Small intestine (tissue), 7 donors: Measurements from ENCODE around the gene NAIF1. TPM values are rescaled to one million over a fixed set of nuclear protein-coding genes. Genes with fewer than 3 reads are reported as not detected.
"Not testable (repeated sequence)": the region's sequence is repeated elsewhere in the genome, so short reads cannot be mapped to it uniquely, and the experiment has no call there.

ENCODE experiments used
- DNase-seq, 2 donors: peaks; one replicate each; pipeline versions ENCODE4 v3.0.0 to v3.0.0-alpha.2; 2013
- FAIRE-seq: peaks from 2 replicates; lab custom pipeline; 2012; peaks lifted over from hg19 to GRCh38; lab: Jason Lieb, UNC
- H3K27ac ChIP-seq, 3 donors: one replicate each; pipeline ENCODE4 v1.5.1; 2013; ENCODE audit warnings: low read length in 2 of 3, mild to moderate bottlenecking in 2 of 3, control low read depth in 1 of 3, inconsistent platforms in 1 of 3, low read depth in 1 of 3, moderate library complexity in 1 of 3
- H3K27me3 ChIP-seq, 3 donors: one replicate each; pipeline ENCODE4 v1.6.1; 2013; ENCODE audit warnings: low read length in 3 of 3, inconsistent platforms in 1 of 3; ENCODE audit not compliant: control insufficient read depth in 3 of 3, insufficient read depth in 3 of 3
- H3K36me3 ChIP-seq, 3 donors: one replicate each; pipeline ENCODE4 v1.6.1; 2013; ENCODE audit warnings: low read length in 3 of 3, inconsistent platforms in 1 of 3, low read depth in 1 of 3, mild to moderate bottlenecking in 1 of 3, moderate library complexity in 1 of 3; ENCODE audit not compliant: control insufficient read depth in 3 of 3, insufficient read depth in 2 of 3
- H3K4me1 ChIP-seq, 3 donors: one replicate each; pipeline ENCODE4 v1.6.1; 2013; ENCODE audit warnings: low read length in 2 of 3, inconsistent platforms in 1 of 3, low read depth in 1 of 3, mild to moderate bottlenecking in 1 of 3, moderate library complexity in 1 of 3; ENCODE audit not compliant: control insufficient read depth in 3 of 3, insufficient read depth in 2 of 3
- H3K4me3 ChIP-seq, 3 donors: one replicate each; pipeline ENCODE4 v1.5.1; 2013; ENCODE audit warnings: low read length in 3 of 3, control low read depth in 1 of 3, inconsistent platforms in 1 of 3, low read depth in 1 of 3, mild to moderate bottlenecking in 1 of 3, moderate library complexity in 1 of 3
- H3K9me3 ChIP-seq, 2 donors: one replicate each; pipeline ENCODE4 v1.6.1; 2013; ENCODE audit warnings: low read depth in 1 of 2, low read length in 1 of 2; ENCODE audit not compliant: control insufficient read depth in 2 of 2, insufficient read depth in 1 of 2
- WGBS, 3 donors: extraction: QIAGEN DNeasy Blood & Tissue Kit; methylation state at CpG; one replicate each; pipeline ENCODE4 v1.1.7; 2013; 5-methylcytosine and 5-hydroxymethylcytosine counted together
- polyA plus RNA-seq, 4 donors: library from polyadenylated mRNA; stranded (reverse) in 3 of 4; unstranded in 1 of 4; fragments of 200-250 nt in 3 of 4; fragments of 120-200 nt in 1 of 4; gene quantifications; one replicate each; pipeline versions ENCODE4 v1.2.1 to v1.2.3, GENCODE V29; 2013
- donor health status: healthy with polysubstance abuse.
- donor health status: control.
- donor health status: control.
- donor health status: Bipolar disorder and iron deficiency.
- donor health status: healthy.

Gene NAIF1
- polyA plus RNA-seq, 4 donors: 8.1 to 10.0 (median 9.0) TPM

DNA sequence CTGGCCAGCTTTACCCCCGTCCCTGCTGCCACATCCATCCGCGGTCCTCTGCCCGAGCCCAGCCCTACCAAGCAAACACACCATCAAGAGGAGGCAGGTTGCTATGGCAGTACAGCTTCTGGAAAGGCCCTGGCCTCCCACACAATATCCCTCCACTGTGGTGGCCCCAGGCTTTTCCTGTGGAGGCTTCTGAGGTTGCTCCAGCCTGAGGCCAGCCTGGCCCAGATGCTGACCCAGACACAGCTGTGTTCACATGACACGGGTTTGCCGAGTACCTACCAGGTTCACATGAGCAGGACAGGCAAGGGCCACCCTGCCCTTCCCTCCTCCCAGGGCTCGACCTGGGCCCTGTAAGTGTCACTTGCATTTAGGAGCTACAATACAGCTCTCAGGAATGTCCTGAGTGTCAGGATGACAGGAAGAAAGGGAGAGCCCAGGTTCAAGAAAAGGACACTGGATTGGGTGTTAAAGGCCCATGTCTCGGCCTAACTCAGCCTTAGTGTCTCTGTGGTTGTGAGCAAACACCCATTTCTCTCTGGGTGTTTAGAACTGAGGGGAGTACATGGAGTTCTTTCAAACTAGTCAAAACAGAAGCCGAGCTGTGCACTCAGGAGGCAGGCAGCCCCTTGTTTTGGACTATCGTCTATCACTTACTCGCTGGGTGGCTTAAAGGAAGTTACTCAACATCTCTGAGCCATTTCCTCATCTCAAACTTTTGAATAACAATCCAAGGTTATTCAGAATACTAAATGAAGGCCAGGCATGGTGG lies 40.2 kb downstream of the NAIF1 start:
- peak overlapping the region in 2 of 3 donors; percentile 78 to 98 for H3K27ac ChIP-seq
- FAIRE-seq: no peak
- no peak overlapping the region for H3K4me3 ChIP-seq
- DNase-seq: peak in 1 of 2 donors; percentile 48
- H3K27me3 ChIP-seq: no peaks in the 10 kb centered on the region
- no peaks in the 10 kb centered on the region for H3K9me3 ChIP-seq
- no peaks in the 10 kb centered on the region for H3K36me3 ChIP-seq
- 59 to 75% (median 71%) methylated on average over 11 of the region's 11 CpGs for WGBS, 3 donors
- no peaks in the 10 kb centered on the region for H3K4me1 ChIP-seq

GRCh38 chr9:128026255-128026772 lies 40.8 kb downstream of the NAIF1 start:
- Histone ChIP-seq H3K36me3 (no peaks in the 10 kb centered on the region), H3K9me3 (no peaks in the 10 kb centered on the region), H3K4me3 (no peak overlapping the region), H3K27me3 (no peaks in the 10 kb centered on the region), H3K27ac (peak overlapping the region in 2 of 3 donors; percentile 78 to 98), H3K4me1 (no peaks in the 10 kb centered on the region)
- WGBS, 3 donors: 64 to 87% (median 71%) methylated on average over 12 of the region's 12 CpGs
- DNase-seq (peak in 1 of 2 donors; percentile 70), FAIRE-seq (no peak)

DNA sequence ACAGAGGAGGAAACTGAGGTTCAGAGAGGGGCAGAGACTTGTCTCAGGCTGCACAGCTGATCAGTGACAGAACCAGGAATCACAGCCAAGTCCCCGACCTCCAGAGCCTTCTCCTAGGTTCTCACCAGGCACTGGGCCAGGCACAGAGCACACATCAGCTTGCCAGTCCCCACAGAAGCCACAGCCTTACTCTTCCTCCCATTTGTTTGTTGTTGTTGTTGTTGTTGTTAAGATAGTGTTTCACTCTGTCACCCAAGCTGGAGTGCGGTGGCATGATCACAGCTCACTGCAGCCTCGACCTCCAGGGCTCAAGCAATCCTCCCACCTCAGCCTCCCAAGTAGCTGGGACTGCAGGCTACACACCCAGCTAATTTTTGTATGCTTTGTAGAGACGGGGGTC lies 41.4 kb downstream of the NAIF1 start:
- no peaks in the 10 kb centered on the region for H3K4me1 ChIP-seq
- H3K36me3 ChIP-seq: no peaks in the 10 kb centered on the region
- H3K9me3 ChIP-seq: no peaks in the 10 kb centered on the region
- H3K27ac ChIP-seq: peak overlapping the region in 2 of 3 donors; percentile 78 to 98
- H3K27me3 ChIP-seq: no peaks in the 10 kb centered on the region
- 41 to 73% (median 51%) methylated on average over 4 of the region's 4 CpGs for WGBS, 3 donors
- H3K4me3 ChIP-seq: no peak overlapping the region
- FAIRE-seq (no peak), DNase-seq (no peak)

- no peak overlapping the region for H3K4me3 ChIP-seq
- no peaks in the 10 kb centered on the region for H3K36me3 ChIP-seq
- FAIRE-seq (no peak), DNase-seq (no peak)
- peak overlapping the region in 1 of 3 donors; percentile 98 for H3K27ac ChIP-seq
- no peaks in the 10 kb centered on the region for H3K9me3 ChIP-seq
- no peaks in the 10 kb centered on the region for H3K4me1 ChIP-seq
- WGBS, 3 donors: 62 to 84% (median 71%) methylated on average over 5 of the region's 5 CpGs
- H3K27me3 ChIP-seq: no peaks in the 10 kb centered on the region
Observed at GRCh38 chr9:128024761-128025308, 42.3 kb downstream of the NAIF1 start.

GRCh38 chr9:128023671-128024070 lies 43.4 kb downstream of the NAIF1 start:
- not testable (repeated sequence) for H3K4me1 ChIP-seq, H3K27me3 ChIP-seq, H3K36me3 ChIP-seq, DNase-seq, H3K27ac ChIP-seq, FAIRE-seq, H3K9me3 ChIP-seq, H3K4me3 ChIP-seq
- WGBS, 3 donors: 80 to 89% (median 80%) methylated on average over 12 of the region's 12 CpGs

GRCh38 chr9:128022886-128023285 lies 44.2 kb downstream of the NAIF1 start:
- 52 to 77% (median 67%) methylated on average over 2 of the region's 2 CpGs for WGBS, 3 donors
- Histone ChIP-seq H3K27me3 (no peaks in the 10 kb centered on the region), H3K9me3 (no peaks in the 10 kb centered on the region), H3K27ac (no peak overlapping the region), H3K36me3 (no peaks in the 10 kb centered on the region), H3K4me3 (no peak overlapping the region), H3K4me1 (no peaks in the 10 kb centered on the region)
- FAIRE-seq (no peak), DNase-seq (no peak)

- no peak overlapping the region for H3K4me3 ChIP-seq
- no peak for FAIRE-seq
- WGBS, 3 donors: 7 to 77% (median 37%) methylated on average over 1 of the region's 1 CpG
Observed at GRCh38 chr9:128021098-128021497, 46.0 kb downstream of the NAIF1 start.

GRCh38 chr9:128020692-128021091 lies 46.4 kb downstream of the NAIF1 start:
- H3K9me3 ChIP-seq: no peaks in the 10 kb centered on the region
- H3K36me3 ChIP-seq: no peaks in the 10 kb centered on the region
- 90 to 96% (median 95%) methylated on average over 4 of the region's 4 CpGs for WGBS, 3 donors
- H3K4me1 ChIP-seq: no peaks in the 10 kb centered on the region
- no peak for FAIRE-seq
- DNase-seq: no peak
- H3K4me3 ChIP-seq: no peak overlapping the region
- no peak overlapping the region for H3K27ac ChIP-seq
- no peaks in the 10 kb centered on the region for H3K27me3 ChIP-seq

More at GRCh38 chr9:128021098-128021497, 46.0 kb downstream of the NAIF1 start:
- Histone ChIP-seq H3K27me3 (no peaks in the 10 kb centered on the region), H3K36me3 (no peaks in the 10 kb centered on the region), H3K27ac (no peak overlapping the region), H3K4me1 (no peaks in the 10 kb centered on the region), H3K9me3 (no peaks in the 10 kb centered on the region)
- no peak for DNase-seq
